BE2C (cell line): ENCODE data around the gene ICAM1.

ENCODE experiments used
- DNase-seq: peaks from one replicate; pipeline ENCODE4 v3.0.0-alpha.2; 2020
- H3K27me3 ChIP-seq: fragments of 250-450 bp; sonication (Bioruptor Pico); 2 replicates; pipeline ENCODE4 v1.5.1; 2020; ENCODE audit warnings: mild to moderate bottlenecking
- H3K36me3 ChIP-seq: fragments of 250-450 bp; sonication (Bioruptor Pico); 2 replicates; pipeline ENCODE4 v1.5.1; 2020; ENCODE audit warnings: mild to moderate bottlenecking
- H3K4me1 ChIP-seq: fragments of 250-450 bp; sonication (Bioruptor Pico); 2 replicates; pipeline ENCODE4 v1.5.1; 2020
- H3K4me3 ChIP-seq: 2 replicates; pipeline ENCODE4 v1.5.1; 2011; ENCODE audit warnings: low read depth, low read length
- H3K9me3 ChIP-seq: fragments of 250-450 bp; sonication (Bioruptor Pico); 2 replicates; pipeline ENCODE4 v1.5.1; 2020
- CTCF ChIP-seq: IDR thresholded peaks from 2 replicates; pipeline ENCODE4 v1.5.1; 2012; ENCODE audit warnings: mild to moderate bottlenecking, low read depth, low read length

Gene ICAM1

DNA sequence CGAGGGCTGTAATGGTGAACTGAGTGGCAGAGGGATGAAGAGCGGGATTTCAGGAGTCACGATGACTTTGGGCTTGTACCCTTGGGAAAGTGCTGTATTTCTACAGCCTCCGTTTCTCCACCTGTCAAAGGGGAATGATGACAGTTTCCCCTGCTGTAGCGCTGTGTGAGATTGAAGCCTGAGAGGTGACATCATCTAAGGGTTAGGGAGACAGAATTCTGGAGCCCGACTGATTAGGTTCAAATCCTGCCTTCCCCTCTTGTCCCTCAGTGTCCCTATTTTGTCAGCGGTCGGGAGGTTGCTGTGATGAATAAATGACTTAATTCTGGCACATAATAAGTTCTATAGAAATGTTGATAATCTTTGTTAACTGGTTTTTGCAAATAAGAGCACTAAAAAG is 18.2 kb upstream of the ICAM1 start:
- Histone ChIP-seq H3K27me3 (no peaks in the 10 kb centered on the region), H3K36me3 (peaks cover 30% of the 10 kb centered on the region), H3K9me3 (no peaks in the 10 kb centered on the region), H3K4me3 (peak overlapping the region; percentile 83), H3K4me1 (no peaks in the 10 kb centered on the region)
- TF ChIP-seq CTCF, result no peak
- no peak for DNase-seq

DNA sequence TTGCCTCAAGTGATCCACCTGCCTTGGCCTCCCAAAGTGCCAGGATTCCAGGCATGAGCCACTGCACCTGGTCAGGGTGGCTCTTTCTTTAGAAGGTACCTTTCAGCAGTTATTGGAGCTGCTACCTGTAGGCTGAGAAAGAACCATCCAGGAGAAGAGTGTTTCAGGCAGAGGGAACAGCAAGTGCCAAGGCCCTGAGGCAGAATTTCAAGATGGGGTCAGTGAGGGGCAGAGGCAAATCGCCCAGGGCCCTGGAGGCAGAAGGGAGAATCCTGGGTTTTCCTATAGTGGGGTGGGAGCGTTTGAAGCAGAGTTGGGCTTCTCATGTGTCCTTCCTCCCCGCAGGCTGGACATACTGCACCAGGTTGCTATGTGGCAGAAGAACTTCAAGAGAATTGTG is 16.7 kb upstream of the ICAM1 start:
- Histone ChIP-seq H3K36me3 (peaks cover 40% of the 10 kb centered on the region), H3K27me3 (no peaks in the 10 kb centered on the region), H3K9me3 (no peaks in the 10 kb centered on the region), H3K4me1 (peaks cover 2% of the 10 kb centered on the region; the same call in 1 of the 2 replicates), H3K4me3 (no peak overlapping the region)
- TF ChIP-seq CTCF, result no peak
- no peak for DNase-seq

- H3K27me3 ChIP-seq, result no peaks in the 10 kb centered on the region
- no peak overlapping the region for H3K4me3 ChIP-seq
- peaks cover 5% of the 10 kb centered on the region for H3K4me1 ChIP-seq
- H3K36me3 ChIP-seq, result peaks cover 45% of the 10 kb centered on the region
- H3K9me3 ChIP-seq, result no peaks in the 10 kb centered on the region
- TF ChIP-seq CTCF, result no peak
- no peak for DNase-seq
Measured at GRCh38 chr19:10255358-10255757, 15.6 kb upstream of the ICAM1 start.

GRCh38 chr19:10256551-10256950 is 14.4 kb upstream of the ICAM1 start:
- H3K36me3 ChIP-seq, result peaks cover 45% of the 10 kb centered on the region
- DNase-seq, result no peak
- TF ChIP-seq CTCF, result no peak
- no peaks in the 10 kb centered on the region for H3K27me3 ChIP-seq
- no peaks in the 10 kb centered on the region for H3K9me3 ChIP-seq
- peaks cover 5% of the 10 kb centered on the region for H3K4me1 ChIP-seq
- no peak overlapping the region for H3K4me3 ChIP-seq

GRCh38 chr19:10256970-10257615 is 13.8 kb upstream of the ICAM1 start:
- no peak for DNase-seq
- H3K4me3 ChIP-seq, result no peak overlapping the region
- TF ChIP-seq CTCF, result no peak
- peaks cover 45% of the 10 kb centered on the region for H3K36me3 ChIP-seq
- no peaks in the 10 kb centered on the region for H3K27me3 ChIP-seq
- no peaks in the 10 kb centered on the region for H3K9me3 ChIP-seq
- H3K4me1 ChIP-seq, result peaks cover 5% of the 10 kb centered on the region

DNA sequence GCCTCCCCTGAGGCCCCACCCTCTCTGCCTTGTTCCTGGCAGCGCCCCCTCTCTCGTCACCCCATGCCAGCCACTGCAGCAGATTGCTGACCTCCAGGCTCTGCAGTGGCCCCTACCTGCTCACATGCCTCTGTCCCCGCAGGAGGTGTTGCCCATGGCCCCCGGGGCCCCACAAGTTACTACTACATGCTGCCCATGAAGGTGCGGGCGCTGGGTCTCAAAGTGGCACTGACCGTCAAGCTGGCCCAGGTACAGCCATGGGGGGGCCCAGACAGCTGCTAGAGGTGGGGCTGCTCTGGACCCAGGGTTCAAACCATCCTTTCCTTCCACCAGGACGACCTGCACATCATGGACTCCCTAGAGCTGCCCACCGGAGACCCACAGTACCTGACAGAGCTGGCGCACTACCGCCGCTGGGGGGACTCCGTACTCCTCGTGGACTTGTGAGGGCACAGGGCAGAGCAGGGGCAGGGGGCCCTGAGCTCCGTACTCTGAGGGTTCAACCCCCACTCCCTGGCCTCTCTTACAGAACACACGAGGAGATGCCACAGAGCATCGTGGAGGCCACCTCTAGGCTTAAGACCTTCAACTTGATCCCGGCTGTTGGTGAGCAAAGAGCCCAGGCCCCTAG is 12.7 kb upstream of the ICAM1 start:
- DNase-seq, result no peak
- H3K27me3 ChIP-seq, result no peaks in the 10 kb centered on the region
- H3K4me3 ChIP-seq, result no peak overlapping the region
- TF ChIP-seq CTCF, result no peak
- H3K36me3 ChIP-seq, result peaks cover 45% of the 10 kb centered on the region
- H3K4me1 ChIP-seq, result peaks cover 5% of the 10 kb centered on the region
- H3K9me3 ChIP-seq, result no peaks in the 10 kb centered on the region
